MM.1S (cell line): ENCODE data around the gene SLC6A20.

Experiments used
- CTCF ChIP-seq: fragments of 300-600 bp; sonication (generic); IDR thresholded peaks from 2 replicates; pipeline ENCODE4 v1.5.1; 2016; ENCODE audit warnings: antibody characterized with exemption, low read length, mixed read lengths
- EZH2 ChIP-seq: fragments of 300-600 bp; sonication (generic); optimal IDR thresholded peaks from 2 replicates; pipeline ENCODE3; 2017; ENCODE audit warnings: low read depth, mild to moderate bottlenecking, antibody characterized with exemption, low read length, mixed read lengths
- EZH2phosphoT487 ChIP-seq: fragments of 300-600 bp; sonication (generic); IDR thresholded peaks from 2 replicates; pipeline ENCODE4 v1.6.1; 2018; ENCODE audit warnings: antibody characterized with exemption, low read length

GRCh38 chr3:45802146-45802545 is 5.8 kb upstream of the SLC6A20 start:
- TF ChIP-seq CTCF = no peak
- TF ChIP-seq EZH2phosphoT487 = no peak
- no peak for TF ChIP-seq EZH2
